ENCODE data around the gene NEK11.

Gene NEK11

GRCh38 chr3:131167867-131168266 lies 141.2 kb downstream of the NEK11 start:
- Histone ChIP-seq H4K20me1 (ENCODE audit: insufficient read depth, low read length) (no peaks in the 10 kb centered on the region), H3K4me3 (ENCODE audit: low read depth, low read length, poor library complexity, severe bottlenecking) (no peak overlapping the region), H3F3A (ENCODE audit: insufficient read depth, low read length) (no peaks in the 10 kb centered on the region), H3K79me2 (ENCODE audit: insufficient read depth, low read length) (no peaks in the 10 kb centered on the region), H3K9me3 (ENCODE audit: low read length) (no peaks in the 10 kb centered on the region), H3K9ac (ENCODE audit: low read length) (no peak overlapping the region), H3K27ac (ENCODE audit: low read depth, low read length, poor library complexity, severe bottlenecking) (no peak overlapping the region), H3K4me2 (ENCODE audit: low read length) (no peak overlapping the region), H3K9me2 (ENCODE audit: low read depth, low read length) (no peaks in the 10 kb centered on the region), H3K4me1 (ENCODE audit: insufficient read depth, low read length, severe bottlenecking) (no peaks in the 10 kb centered on the region), H3K36me3 (ENCODE audit: insufficient read depth, low read length) (no peaks in the 10 kb centered on the region), H2AFZ (ENCODE audit: low read length) (no peak overlapping the region), H3K27me3 (ENCODE audit: insufficient read depth, low read length) (no peaks in the 10 kb centered on the region)
- TF ChIP-seq, protein P1, sequence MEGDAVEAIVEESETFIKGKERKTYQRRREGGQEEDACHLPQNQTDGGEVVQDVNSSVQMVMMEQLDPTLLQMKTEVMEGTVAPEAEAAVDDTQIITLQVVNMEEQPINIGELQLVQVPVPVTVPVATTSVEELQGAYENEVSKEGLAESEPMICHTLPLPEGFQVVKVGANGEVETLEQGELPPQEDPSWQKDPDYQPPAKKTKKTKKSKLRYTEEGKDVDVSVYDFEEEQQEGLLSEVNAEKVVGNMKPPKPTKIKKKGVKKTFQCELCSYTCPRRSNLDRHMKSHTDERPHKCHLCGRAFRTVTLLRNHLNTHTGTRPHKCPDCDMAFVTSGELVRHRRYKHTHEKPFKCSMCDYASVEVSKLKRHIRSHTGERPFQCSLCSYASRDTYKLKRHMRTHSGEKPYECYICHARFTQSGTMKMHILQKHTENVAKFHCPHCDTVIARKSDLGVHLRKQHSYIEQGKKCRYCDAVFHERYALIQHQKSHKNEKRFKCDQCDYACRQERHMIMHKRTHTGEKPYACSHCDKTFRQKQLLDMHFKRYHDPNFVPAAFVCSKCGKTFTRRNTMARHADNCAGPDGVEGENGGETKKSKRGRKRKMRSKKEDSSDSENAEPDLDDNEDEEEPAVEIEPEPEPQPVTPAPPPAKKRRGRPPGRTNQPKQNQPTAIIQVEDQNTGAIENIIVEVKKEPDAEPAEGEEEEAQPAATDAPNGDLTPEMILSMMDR (IDR thresholded peaks at IDR 0.05; ENCODE audit: low read length): no peak
- no peak for TF ChIP-seq EZH2 (IDR thresholded peaks at IDR 0.05; ENCODE audit: borderline replicate concordance, low read length)

GRCh38 chr3:131169331-131169730 lies 142.7 kb downstream of the NEK11 start:
- no peaks in the 10 kb centered on the region for H3K27me3 ChIP-seq (ENCODE audit: insufficient read depth, low read length)
- no peak overlapping the region for H3K27ac ChIP-seq (ENCODE audit: low read depth, low read length, poor library complexity, severe bottlenecking)
- H3K9me2 ChIP-seq (ENCODE audit: low read depth, low read length): no peaks in the 10 kb centered on the region
- no peak overlapping the region for H2AFZ ChIP-seq (ENCODE audit: low read length)
- no peak overlapping the region for H3K4me3 ChIP-seq (ENCODE audit: low read depth, low read length, poor library complexity, severe bottlenecking)
- TF ChIP-seq, protein P1 (IDR thresholded peaks at IDR 0.05; ENCODE audit: low read length): no peak
- TF ChIP-seq EZH2 (IDR thresholded peaks at IDR 0.05; ENCODE audit: borderline replicate concordance, low read length): no peak
- no peaks in the 10 kb centered on the region for H3K4me1 ChIP-seq (ENCODE audit: insufficient read depth, low read length, severe bottlenecking)
- no peaks in the 10 kb centered on the region for H3K79me2 ChIP-seq (ENCODE audit: insufficient read depth, low read length)
- no peak overlapping the region for H3K4me2 ChIP-seq (ENCODE audit: low read length)
- no peaks in the 10 kb centered on the region for H4K20me1 ChIP-seq (ENCODE audit: insufficient read depth, low read length)
- no peaks in the 10 kb centered on the region for H3K36me3 ChIP-seq (ENCODE audit: insufficient read depth, low read length)
- H3K9me3 ChIP-seq (ENCODE audit: low read length): no peaks in the 10 kb centered on the region
- H3F3A ChIP-seq (ENCODE audit: insufficient read depth, low read length): no peaks in the 10 kb centered on the region
- no peak overlapping the region for H3K9ac ChIP-seq (ENCODE audit: low read length)

DNA sequence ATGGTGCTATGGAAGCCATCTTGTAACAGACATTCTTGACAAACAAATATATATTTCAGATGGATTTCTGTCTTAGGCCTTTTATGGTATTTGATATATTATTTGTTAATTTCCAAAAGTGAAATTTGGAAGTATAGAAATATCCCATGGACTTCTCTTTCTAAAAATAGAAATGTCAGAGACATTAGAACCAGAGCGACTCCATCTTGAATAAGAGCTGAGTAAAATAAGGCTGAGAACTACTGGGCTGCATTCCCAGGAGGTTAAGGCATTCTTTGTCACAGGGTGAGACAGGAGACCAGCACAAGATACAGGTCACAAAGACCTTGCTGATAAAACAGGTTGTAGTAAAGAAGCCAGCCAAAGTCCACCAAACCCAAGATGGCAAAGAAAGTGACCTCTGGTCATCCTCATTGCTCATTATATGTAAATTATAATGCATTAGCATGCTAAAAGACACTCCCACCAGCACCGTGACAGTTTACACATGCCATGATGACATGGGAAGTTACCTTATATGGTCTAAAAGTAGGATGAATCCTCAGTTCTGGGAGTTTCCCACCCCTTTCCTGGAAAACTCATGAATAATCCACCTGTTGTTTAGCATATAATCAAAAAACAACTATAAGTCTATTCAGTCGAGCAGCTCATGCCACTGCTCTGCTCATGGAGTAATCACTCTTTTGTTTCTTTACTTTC lies 146.0 kb downstream of the NEK11 start:
- Histone ChIP-seq H3K27me3 (ENCODE audit: insufficient read depth, low read length) (no peaks in the 10 kb centered on the region), H3K9me3 (ENCODE audit: low read length) (no peaks in the 10 kb centered on the region), H3K9ac (ENCODE audit: low read length) (no peak overlapping the region), H2AFZ (ENCODE audit: low read length) (no peak overlapping the region), H3K36me3 (ENCODE audit: insufficient read depth, low read length) (no peaks in the 10 kb centered on the region), H3K4me1 (ENCODE audit: insufficient read depth, low read length, severe bottlenecking) (no peaks in the 10 kb centered on the region), H3K4me2 (ENCODE audit: low read length) (no peak overlapping the region), H3K27ac (ENCODE audit: low read depth, low read length, poor library complexity, severe bottlenecking) (no peak overlapping the region), H3K9me2 (ENCODE audit: low read depth, low read length) (no peaks in the 10 kb centered on the region), H3F3A (ENCODE audit: insufficient read depth, low read length) (no peaks in the 10 kb centered on the region), H3K4me3 (ENCODE audit: low read depth, low read length, poor library complexity, severe bottlenecking) (no peak overlapping the region), H3K79me2 (ENCODE audit: insufficient read depth, low read length) (no peaks in the 10 kb centered on the region), H4K20me1 (ENCODE audit: insufficient read depth, low read length) (no peaks in the 10 kb centered on the region)
- no peak for TF ChIP-seq EZH2 (IDR thresholded peaks at IDR 0.05; ENCODE audit: borderline replicate concordance, low read length)
- TF ChIP-seq, protein P1 (IDR thresholded peaks at IDR 0.05; ENCODE audit: low read length): no peak

Measured in OCI-LY1 (cell line).